Activated naive CD8-positive, alpha-beta T cell (primary cell): ENCODE data around the gene HK2.
"Not testable (repeated sequence)": the region's sequence is repeated elsewhere in the genome, so short reads cannot be mapped to it uniquely, and the experiment has no call there.

Experiments used
- H3K27ac Mint-ChIP-seq: one replicate; pipeline ENCODE4 v1.8.0; 2021; ENCODE audit warnings: mixed read lengths
- H3K27me3 Mint-ChIP-seq: one replicate; pipeline ENCODE4 v1.8.0; 2021; ENCODE audit warnings: mixed read lengths
- H3K36me3 Mint-ChIP-seq: one replicate; pipeline ENCODE4 v1.8.0; 2021; ENCODE audit warnings: mixed read lengths
- H3K4me1 Mint-ChIP-seq: one replicate; pipeline ENCODE4 v1.8.0; 2021; ENCODE audit warnings: low read depth, mixed read lengths
- H3K4me3 Mint-ChIP-seq: one replicate; pipeline ENCODE4 v1.8.0; 2021; ENCODE audit warnings: mild to moderate bottlenecking, mixed read lengths
- H3K9me3 Mint-ChIP-seq: one replicate; pipeline ENCODE4 v1.8.0; 2021; ENCODE audit warnings: low read depth, mixed read lengths

HK2 gene

DNA sequence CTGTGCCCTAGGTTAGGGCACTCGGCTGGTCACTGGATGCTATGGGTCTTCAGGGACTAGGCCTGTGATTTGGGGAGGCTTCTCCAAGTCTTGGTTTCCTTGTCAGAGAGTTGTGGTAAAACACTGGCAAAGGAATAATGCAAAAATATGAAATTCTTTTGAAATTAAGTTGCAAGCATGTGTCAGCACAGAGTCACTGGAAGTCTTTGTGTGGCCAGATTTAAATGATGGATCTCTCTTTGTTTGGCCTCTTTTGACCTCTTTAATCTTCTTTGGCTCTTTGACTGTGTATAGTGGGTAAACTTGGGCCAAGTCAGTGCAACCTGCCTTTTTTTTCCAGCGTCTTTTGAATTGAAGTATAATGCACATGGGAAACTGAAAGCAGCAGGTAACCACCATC lies 12.1 kb downstream of the HK2 start:
- Mint-ChIP-seq H3K4me1 (peaks cover 98% of the 10 kb centered on the region), H3K27me3 (no peaks in the 10 kb centered on the region), H3K4me3 (peak overlapping the region; percentile 56), H3K36me3 (peaks cover 7% of the 10 kb centered on the region), H3K9me3 (no peaks in the 10 kb centered on the region), H3K27ac (no peak overlapping the region)

DNA sequence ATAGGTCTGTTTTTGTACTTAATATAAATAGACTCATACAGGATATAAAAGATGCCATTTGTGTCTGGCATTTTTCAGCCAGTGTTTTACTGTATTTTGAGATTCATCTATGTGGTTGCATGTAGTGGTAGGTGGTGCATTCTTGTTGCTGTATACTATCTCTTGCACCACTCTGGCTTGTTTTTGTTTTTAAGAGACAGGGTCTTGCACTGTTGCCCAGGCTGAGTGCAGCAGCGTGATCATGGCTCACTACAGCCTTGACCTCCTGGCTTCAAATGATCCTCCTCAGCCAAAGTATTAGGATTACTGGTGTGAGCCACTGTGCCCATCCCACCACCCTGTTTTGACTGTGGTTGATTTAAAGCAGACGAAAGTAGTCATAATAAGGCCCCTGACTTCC lies 12.6 kb downstream of the HK2 start:
- H3K4me1 Mint-ChIP-seq = peaks cover 98% of the 10 kb centered on the region
- no peaks in the 10 kb centered on the region for H3K9me3 Mint-ChIP-seq
- H3K27me3 Mint-ChIP-seq = no peaks in the 10 kb centered on the region
- peaks cover 5% of the 10 kb centered on the region for H3K36me3 Mint-ChIP-seq
- peak overlapping the region; percentile 56 for H3K4me3 Mint-ChIP-seq
- H3K27ac Mint-ChIP-seq = no peak overlapping the region

DNA sequence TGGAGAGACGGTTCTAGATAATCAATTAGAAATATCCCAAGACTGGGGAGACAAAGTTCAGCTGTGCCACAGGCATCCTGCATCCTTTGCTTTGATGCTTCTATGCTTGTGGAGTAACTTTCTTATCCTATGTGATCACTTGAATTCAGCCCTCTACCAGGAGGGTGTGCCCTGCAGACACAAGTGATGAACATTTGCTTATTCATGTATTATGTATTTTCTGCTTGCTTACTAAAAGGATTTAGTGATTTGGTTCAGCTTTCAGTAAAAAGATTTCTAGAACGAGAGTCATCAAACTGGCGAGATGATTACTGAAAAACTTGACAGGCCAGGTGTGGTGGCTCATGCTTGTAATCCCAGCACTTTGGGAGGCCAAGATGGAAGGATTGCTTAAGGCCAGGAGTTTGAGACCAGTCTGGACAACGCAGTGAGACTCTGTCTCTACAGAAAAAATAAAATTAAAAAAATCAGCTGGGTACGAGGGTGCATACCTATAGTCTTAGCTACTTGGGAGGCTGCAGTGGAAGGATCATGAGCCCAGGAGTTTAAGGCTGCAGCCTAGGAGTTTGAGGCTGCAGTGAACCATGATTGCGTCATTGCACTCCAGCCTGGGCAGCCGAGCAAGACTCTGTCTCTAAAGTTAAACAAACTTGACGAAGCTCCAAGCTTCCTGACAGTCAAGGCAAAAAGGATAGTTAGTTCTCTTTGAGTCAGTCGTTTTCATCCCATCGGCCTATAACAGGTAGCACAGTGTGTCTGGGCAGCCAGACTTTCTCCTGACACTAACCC lies 13.3 kb downstream of the HK2 start:
- Mint-ChIP-seq H3K4me1 (peaks cover 95% of the 10 kb centered on the region), H3K9me3 (no peaks in the 10 kb centered on the region), H3K4me3 (no peak overlapping the region), H3K36me3 (peaks cover 5% of the 10 kb centered on the region), H3K27me3 (no peaks in the 10 kb centered on the region), H3K27ac (peak overlapping the region; percentile 42)

DNA sequence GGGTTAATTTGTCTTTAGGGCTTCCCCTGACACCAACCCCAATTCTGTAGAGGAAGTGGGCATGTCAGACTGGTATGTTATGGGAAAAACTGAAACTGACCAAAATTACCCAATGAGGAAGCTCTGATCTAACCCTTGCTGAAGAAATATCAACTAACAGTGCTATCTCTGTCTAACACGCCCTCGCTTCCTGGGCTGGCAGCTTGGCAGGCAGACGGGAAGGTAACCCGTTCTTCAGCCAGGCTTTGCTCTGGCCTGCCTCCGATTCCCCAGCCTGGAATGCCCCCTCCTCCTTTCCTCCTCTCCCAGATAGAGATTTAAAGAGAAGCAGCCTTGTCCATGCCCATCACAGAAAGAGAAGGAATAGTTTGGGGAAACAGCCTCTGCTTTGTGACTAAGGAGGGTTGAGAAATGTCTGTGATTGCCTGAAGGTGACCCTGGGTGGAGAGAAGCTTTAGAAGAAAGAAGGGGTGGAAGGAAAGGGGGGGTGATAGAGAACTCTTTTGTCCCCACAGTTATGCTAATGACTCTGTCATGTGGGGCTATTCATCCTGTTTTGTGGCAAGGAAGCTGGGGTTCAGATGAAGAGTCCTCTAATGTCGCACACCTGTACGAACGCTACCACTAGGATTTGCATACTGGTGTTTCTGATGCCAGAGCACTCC lies 15.4 kb downstream of the HK2 start:
- Mint-ChIP-seq H3K27me3 (no peaks in the 10 kb centered on the region), H3K36me3 (peaks cover 4% of the 10 kb centered on the region), H3K9me3 (no peaks in the 10 kb centered on the region), H3K4me3 (peak overlapping the region; percentile 83), H3K27ac (peak overlapping the region; percentile 88), H3K4me1 (peaks cover 82% of the 10 kb centered on the region)

DNA sequence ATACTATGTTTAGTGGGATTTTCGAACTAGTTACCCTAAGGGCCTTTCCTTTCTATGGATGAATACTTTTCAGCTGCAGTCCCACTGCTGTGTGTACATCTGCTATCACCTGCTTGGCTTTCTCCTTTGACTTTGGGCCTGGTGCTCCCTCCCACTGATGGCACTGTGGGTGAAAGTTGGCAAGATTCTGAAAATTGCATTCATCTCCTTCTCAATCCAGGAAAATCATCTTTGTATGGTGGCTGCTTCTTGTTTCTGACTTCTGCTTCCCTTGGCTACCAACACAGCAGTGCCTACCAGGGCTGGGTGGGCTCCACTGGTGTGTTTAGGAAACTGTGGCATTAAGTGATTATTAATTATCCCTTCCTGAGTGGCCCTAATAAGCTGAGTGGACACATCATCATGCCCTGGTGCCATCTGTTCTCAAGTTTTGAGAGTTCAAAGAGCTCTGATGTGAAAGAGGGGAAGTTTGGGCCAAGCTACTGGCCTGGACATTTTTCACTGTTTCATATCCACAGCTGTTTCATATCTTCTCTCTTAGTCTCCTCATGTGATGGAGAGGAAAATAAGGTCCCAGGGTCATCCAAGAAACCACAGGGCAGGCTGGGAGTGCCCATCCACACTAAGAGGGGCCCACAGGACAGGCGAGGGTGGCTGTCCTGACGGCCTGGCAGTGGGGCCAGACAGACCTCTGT lies 16.7 kb downstream of the HK2 start:
- Mint-ChIP-seq H3K27ac (no peak overlapping the region), H3K4me3 (no peak overlapping the region), H3K4me1 (peaks cover 72% of the 10 kb centered on the region)

DNA sequence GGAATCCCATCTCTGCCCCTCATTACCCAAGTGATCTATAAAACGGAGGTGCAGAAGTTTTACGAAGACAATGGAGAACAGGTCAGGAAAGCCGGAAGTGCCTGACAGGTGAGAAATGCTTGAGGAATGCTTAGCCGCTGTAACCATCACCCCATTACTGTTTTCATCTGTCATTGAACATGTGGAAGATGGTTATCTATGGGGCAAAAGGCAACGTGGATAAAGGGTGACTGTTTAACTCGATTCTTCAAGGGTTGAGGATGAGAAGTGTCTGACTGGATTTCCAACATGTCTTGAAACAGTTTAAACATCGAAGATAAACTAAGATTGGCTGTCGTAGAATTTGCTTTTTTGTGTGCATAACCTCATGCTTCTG lies 17.3 kb downstream of the HK2 start:
- no peaks in the 10 kb centered on the region for H3K9me3 Mint-ChIP-seq
- H3K4me3 Mint-ChIP-seq = no peak overlapping the region
- H3K27ac Mint-ChIP-seq = peak overlapping the region; percentile 28
- H3K27me3 Mint-ChIP-seq = no peaks in the 10 kb centered on the region
- peaks cover 6% of the 10 kb centered on the region for H3K36me3 Mint-ChIP-seq
- peaks cover 67% of the 10 kb centered on the region for H3K4me1 Mint-ChIP-seq

More for the DNA sequence above, 16.7 kb downstream of the HK2 start:
- Mint-ChIP-seq H3K9me3 (no peaks in the 10 kb centered on the region), H3K27me3 (no peaks in the 10 kb centered on the region), H3K36me3 (peaks cover 6% of the 10 kb centered on the region)

DNA sequence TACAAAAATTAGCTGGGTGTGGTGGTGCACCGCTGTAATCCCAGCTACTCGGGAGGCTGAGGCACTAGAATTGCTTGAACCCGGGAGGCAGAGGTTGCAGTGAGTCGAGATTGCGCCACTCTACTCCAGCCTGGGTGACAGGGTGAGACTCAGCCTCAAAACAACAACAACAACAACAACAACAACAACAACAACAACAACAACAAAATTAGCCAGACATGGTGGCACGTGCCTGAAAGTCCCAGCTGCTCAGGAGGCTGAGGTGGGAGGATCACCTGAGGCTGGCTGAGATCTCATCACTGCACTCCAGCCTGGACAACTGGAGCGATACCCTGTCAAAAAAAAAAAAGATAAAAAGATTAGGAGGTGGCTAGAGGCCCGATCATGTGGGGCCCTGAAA lies 19.4 kb downstream of the HK2 start:
- H3K27ac Mint-ChIP-seq, H3K9me3 Mint-ChIP-seq, H3K27me3 Mint-ChIP-seq, H3K4me3 Mint-ChIP-seq: not testable (repeated sequence)
- Mint-ChIP-seq H3K4me1 (peaks cover 48% of the 10 kb centered on the region), H3K36me3 (peaks cover 12% of the 10 kb centered on the region)

DNA sequence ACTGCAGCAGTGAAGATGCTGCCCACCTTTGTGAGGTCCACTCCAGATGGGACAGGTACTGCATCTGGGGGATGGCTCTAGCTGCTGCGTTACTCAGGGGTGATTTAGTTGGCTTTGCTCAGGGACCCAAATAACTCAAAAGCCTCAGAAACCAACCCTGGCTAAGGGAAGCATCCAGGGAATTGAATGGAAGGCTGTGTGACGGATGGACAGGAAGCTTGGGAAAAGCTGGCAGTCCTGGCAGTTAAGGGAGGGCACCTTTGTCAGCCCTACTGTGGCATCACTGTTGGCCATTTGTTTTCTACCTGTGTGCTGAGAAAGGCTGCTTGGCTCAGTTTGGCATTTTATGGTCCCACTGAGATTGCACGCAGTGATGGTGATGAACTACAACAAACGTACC lies 20.5 kb downstream of the HK2 start:
- Mint-ChIP-seq H3K9me3 (no peaks in the 10 kb centered on the region), H3K4me1 (peaks cover 38% of the 10 kb centered on the region), H3K27ac (no peak overlapping the region), H3K4me3 (no peak overlapping the region), H3K36me3 (peaks cover 12% of the 10 kb centered on the region), H3K27me3 (no peaks in the 10 kb centered on the region)

DNA sequence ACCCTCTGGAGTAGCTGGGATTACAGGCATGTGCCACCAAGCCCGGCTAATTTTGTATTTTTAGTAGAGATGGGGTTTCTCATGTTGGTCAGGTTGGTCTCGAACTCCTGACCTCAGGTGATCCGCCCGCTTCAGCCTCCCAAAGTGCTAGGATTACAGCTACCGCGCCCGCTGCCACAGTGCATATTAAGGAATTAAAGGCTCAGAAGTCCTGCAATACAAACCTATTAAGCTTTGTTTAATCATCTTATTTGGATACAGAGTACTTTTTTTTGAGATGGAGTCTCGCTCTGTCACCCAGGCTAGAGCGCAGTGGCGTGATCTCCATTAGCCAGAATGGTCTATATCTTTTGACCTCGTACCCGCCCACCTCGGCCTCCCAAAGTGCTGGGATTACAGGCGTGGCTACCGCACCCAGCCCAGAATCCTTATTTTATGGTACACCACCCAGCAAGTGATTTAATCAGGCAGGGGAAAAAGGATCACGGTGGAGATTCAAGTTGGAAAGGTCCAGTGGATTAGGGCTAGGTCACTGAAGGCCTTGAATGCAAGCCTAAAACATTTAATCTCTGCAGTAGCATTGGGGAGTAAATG lies 21.3 kb downstream of the HK2 start:
- H3K27ac Mint-ChIP-seq, H3K4me3 Mint-ChIP-seq, H3K9me3 Mint-ChIP-seq: not testable (repeated sequence)

DNA sequence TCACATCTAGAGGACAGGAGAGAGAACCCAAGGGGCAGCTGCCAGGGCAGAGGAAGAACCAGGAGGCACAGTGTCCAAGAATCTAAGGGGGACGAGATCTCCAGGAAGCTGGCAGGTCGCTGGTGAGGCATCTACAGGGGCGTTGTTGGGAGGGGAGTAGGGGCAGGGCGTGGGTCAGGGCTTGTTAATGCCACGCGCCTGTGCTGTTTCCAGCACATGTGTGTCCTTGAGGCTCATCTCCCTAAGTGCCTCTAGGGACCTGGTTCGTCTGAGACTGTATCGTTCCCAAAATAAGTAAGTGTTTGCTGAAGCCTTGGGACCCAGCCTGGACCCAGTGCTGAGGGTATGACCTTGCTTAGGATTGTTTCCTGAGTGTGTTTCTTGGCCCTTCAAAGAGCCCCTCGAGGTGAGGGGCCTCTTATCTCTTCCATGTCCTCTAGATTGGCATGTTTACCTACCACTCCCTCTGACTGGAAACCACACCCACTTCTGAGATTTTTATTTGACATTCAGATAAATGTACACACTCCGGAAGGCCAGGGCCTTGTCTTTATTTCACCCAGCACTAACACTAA lies 22.2 kb downstream of the HK2 start:
- no peak overlapping the region for H3K27ac Mint-ChIP-seq
- peaks cover 13% of the 10 kb centered on the region for H3K36me3 Mint-ChIP-seq
- H3K4me3 Mint-ChIP-seq = no peak overlapping the region
- H3K9me3 Mint-ChIP-seq = no peaks in the 10 kb centered on the region
- no peaks in the 10 kb centered on the region for H3K27me3 Mint-ChIP-seq
- H3K4me1 Mint-ChIP-seq = peaks cover 21% of the 10 kb centered on the region

More for the DNA sequence above, 21.3 kb downstream of the HK2 start:
- peaks cover 13% of the 10 kb centered on the region for H3K36me3 Mint-ChIP-seq
- not testable (repeated sequence) for H3K27me3 Mint-ChIP-seq
- H3K4me1 Mint-ChIP-seq = peaks cover 30% of the 10 kb centered on the region

DNA sequence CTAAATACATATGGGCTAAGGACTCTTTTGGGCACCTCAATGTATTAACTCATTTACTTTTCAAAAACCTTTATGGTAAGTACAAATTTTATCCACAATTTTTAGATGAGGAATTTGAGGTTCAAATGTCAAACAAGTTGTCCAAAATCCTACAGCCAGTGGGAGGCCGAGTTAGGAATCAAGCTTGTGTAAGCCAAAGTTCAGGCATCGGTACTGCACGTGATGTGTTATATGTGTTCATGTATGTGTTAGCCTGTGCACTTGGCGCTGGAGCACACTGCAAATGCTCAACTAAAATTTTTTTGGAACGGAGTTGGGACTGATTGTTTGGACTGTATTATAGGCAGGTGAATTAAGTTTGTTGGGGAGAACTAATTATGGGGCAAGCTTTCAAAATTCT lies 22.7 kb downstream of the HK2 start:
- no peaks in the 10 kb centered on the region for H3K27me3 Mint-ChIP-seq
- peaks cover 13% of the 10 kb centered on the region for H3K36me3 Mint-ChIP-seq
- no peak overlapping the region for H3K4me3 Mint-ChIP-seq
- no peaks in the 10 kb centered on the region for H3K9me3 Mint-ChIP-seq
- peaks cover 16% of the 10 kb centered on the region for H3K4me1 Mint-ChIP-seq
- H3K27ac Mint-ChIP-seq = no peak overlapping the region

DNA sequence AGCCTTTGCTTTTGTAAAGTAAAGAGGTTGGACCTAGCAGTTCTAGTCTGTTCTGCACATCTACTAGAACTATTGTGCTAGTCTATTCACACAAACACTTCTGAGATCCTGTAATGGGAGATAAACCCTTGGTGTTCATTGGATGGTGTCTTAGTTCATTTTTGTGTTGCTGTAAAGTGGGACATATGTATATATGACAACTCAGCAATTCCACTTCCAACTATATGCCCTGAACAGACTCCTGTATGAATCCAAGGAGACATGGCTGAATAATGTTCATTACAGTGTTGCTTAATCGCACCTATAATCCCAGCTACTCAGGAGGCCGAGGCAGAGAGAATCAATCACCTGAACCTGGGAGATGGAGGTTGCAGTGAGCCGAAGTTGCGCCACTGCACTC lies 23.3 kb downstream of the HK2 start:
- Mint-ChIP-seq H3K4me3 (no peak overlapping the region), H3K9me3 (no peaks in the 10 kb centered on the region), H3K27ac (no peak overlapping the region), H3K4me1 (peaks cover 14% of the 10 kb centered on the region), H3K36me3 (peaks cover 16% of the 10 kb centered on the region), H3K27me3 (no peaks in the 10 kb centered on the region)

DNA sequence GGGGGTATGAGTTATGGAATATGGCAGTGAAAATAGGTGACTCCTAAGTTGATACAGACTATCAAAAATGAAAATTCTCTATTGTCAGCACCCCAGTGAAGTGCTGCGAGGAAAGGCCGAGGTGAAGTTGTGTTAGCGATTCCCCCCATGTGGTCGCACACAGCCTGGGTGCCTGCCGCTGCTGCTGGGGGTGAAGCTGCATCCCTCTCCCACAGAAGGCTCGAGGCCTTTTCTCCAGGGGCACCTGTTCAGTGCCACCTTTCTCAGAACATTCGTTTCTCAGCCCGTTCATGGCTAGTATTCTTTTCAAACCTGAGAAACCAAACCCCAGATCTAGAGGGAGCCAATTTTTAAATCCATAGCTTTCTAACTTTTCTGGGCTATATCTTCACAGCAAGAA lies 23.8 kb downstream of the HK2 start:
- H3K4me1 Mint-ChIP-seq = peaks cover 15% of the 10 kb centered on the region
- H3K27me3 Mint-ChIP-seq = no peaks in the 10 kb centered on the region
- H3K36me3 Mint-ChIP-seq = peaks cover 14% of the 10 kb centered on the region
- no peaks in the 10 kb centered on the region for H3K9me3 Mint-ChIP-seq
- H3K27ac Mint-ChIP-seq = no peak overlapping the region
- no peak overlapping the region for H3K4me3 Mint-ChIP-seq

DNA sequence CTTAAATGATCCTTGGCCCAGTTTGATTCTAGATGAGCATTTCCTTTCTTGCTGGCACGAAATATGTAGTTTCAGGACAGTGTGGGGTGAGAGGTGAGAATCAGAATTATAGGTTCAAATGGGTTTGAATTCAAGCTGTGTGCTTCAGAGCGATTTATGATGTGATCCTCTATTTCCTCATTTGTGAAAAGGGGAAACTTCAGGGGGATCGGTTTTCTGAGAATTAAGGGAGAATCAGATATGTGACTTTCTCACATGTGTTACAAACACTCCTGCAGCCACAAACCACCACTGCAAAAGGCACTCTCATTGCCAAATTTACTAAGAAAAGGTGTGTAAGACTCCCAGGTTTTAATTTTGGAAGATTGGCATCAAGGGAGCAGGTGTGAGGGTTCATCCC lies 24.4 kb downstream of the HK2 start:
- Mint-ChIP-seq H3K27ac (no peak overlapping the region), H3K9me3 (no peaks in the 10 kb centered on the region), H3K4me3 (no peak overlapping the region), H3K27me3 (no peaks in the 10 kb centered on the region), H3K4me1 (peaks cover 13% of the 10 kb centered on the region), H3K36me3 (peaks cover 12% of the 10 kb centered on the region)

DNA sequence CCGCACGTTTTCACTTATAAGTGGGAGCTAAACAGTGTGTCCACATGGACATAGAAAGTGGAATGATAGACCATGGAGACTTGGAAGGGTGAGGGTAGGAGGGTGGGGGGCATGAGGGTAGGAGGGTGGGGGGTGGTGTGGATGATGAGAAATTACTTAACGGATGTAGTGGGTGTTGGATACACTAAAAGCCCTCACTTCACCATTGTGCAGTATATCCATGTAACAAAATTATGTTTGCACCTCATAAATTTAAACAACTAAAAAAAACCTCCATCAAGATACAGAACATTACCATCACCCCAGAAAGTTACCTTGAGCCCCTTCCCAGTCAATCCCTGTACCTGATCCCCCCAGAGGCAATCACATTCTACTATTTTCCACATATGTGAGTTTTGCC lies 26.2 kb downstream of the HK2 start:
- peaks cover 12% of the 10 kb centered on the region for H3K36me3 Mint-ChIP-seq
- H3K4me3 Mint-ChIP-seq = no peak overlapping the region
- no peaks in the 10 kb centered on the region for H3K27me3 Mint-ChIP-seq
- no peak overlapping the region for H3K27ac Mint-ChIP-seq
- H3K4me1 Mint-ChIP-seq = peaks cover 11% of the 10 kb centered on the region
- no peaks in the 10 kb centered on the region for H3K9me3 Mint-ChIP-seq
